ENCODE measurements around the gene VAC14.

Gene VAC14

DNA sequence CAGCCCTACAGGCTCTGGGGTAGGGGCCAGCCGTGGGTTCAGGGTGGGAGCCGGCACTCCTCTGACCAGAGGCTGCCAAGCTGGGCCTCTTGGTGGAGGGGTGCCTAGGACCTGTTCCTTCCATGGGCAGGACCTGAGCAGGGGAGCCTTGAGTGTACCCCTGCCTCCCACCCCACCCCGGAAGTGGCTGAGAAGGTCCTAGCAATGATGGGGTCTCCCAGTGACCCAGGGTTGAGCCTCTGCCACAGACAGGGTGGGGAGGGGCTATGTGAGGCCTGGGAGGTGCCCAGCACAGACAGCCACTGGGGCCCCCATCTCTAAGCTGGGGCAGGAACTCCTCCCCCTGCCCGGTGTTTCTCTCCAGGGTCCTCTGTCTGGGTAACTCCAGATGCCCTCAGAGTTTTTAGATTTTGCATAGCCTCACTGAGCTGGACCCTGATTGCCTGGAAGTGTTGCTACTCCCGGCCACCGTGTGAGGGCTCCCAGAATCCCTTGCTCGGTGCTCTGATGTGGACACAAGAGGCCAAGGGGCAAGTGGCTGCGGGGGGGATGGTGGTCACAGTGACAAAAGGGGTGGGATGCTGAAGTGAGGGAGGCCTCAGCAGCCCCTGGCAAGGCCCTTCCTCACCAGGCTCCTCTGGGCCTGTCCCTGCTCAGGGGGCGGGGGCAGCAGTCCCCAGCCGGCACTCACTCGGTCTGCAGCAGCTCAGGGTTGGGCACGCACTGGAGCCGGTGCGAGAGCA is 108.7 kb downstream of the VAC14 start:
- no peak for DNase-seq (ENCODE audit: low read depth)

DNA sequence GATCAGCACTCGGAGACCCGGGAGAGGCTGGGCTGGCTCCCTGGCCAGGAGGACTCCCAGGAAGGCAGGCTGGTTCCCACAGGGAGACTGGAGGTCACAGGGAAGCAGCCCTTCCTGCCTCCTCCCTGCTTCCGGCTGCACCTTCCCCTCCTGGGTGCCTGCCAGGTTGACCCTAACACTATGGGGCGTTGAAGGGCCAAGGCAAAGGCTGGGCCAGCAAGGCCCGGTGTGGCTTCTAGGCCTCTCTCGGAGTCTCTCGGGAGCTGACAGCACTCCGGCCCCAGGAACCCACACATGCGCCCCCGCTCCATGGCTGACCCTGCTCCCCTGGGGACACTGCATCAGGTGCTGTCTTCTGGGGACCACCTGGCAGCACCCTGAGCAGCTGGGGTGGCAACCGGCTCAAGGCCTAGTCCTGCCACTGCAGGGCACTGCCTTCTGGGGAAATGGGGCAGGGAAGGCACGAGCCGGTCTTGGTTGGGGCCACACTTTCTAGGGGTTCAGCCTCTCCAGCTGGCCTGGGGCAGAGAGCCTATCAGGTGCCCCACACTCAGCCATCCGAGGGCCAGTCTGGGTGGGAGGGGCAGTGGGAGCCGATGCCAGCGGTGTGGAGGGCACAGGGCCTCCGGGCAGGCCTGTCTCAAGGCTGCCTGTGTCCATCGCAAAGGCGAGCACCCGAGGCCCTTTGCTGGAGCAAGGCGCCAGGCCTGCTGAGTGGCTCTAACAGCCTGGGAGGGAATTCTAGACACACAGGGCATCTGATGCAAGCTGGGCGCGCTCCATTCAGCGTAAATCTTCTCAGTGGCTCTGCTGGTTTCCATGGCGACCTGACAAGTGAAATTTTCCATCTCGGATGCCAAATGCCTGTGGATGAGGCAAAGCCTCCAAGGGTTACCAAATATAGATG is 109.5 kb downstream of the VAC14 start:
- DNase-seq (ENCODE audit: low read depth) = no peak

DNA sequence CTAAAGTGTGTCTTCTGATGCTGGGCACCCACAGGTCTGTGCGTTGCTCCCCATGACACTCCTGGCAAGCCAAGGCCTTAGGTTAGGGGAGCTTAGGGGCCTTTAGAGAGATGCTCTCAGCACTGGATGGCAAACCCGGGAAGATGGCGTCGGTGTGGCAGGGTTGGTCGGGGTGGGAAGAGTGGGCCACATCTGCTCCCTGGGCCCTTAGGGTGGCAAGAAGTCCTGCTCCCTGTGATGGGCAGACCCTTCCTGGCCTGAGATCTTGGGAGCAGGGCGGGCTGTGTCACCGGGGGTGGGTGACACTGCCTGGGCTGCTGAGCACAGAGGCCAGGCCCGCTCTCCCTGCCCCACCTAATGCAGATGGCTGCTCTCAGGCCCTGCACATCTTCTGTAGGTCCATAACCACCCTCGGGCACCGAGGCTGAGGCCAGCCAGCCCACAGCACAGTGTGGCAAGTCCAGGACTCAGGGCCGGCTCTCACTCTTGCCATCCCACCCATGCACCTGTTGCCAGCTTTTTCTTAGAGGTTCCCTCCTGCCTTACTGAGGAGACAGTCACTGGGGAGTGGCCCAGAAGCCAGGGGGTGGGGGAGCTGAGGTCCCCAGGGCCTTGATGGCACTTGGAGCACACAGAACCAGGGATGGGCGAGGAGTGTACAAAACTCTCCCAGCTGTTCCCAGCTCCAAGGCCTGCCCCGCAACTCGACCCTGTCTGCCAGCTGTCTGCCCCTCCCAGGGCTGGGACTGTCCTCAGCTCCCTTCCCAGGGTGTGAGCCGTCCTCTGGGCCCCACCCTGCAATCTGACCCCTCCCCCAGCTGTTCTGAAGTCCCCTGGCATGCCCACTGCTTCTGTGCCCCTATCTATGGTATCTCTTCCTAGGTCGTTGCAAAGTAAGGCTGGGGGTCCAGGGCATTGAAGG is 110.7 kb downstream of the VAC14 start:
- DNase-seq (ENCODE audit: low read depth) = no peak

DNA sequence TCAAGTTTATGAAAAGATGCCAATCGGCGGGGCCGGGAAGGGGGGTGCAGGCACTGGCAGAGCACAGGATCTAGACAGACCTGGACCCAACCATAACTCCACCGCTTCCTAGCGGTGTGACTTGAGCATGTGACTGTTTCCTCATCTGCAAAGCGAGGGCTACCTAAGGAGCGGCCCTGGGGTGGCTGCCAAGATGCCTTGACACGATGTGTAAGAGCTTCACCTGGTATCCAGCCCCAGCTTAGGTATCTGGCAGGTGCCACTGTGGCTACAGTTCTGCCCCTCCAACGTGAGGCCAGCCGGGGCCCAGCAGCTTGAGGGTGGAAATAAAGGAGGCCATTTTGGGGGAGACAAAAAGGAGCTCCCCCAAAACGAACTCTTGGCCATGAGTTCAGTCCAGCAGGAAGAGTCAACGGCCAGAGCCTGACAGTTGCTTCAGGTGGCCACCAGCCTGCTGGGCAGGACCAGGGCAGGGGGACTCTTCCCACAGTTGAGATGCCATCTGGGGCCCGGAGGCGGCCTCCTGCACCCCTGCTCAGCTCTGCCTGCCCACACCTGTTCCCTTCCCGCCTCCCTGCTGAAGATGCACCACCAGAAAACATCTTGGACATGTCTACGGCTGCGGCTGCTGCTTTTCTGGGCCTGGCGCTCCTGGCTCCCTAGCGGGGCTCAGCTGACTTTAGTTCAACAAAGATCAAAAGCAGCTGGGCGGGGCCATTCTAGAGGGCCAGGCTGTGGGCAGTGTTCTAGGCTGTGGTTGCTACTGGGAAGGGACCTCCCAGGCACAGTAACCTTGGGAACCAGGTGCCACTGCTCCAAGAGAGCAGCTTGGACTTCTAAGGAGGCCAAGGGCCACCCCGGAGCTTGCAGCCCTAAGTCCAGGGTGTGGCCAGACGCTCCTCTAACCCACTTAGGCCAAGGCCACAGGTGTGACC is 111.7 kb downstream of the VAC14 start:
- DNase-seq (ENCODE audit: low read depth) = no peak

DNA sequence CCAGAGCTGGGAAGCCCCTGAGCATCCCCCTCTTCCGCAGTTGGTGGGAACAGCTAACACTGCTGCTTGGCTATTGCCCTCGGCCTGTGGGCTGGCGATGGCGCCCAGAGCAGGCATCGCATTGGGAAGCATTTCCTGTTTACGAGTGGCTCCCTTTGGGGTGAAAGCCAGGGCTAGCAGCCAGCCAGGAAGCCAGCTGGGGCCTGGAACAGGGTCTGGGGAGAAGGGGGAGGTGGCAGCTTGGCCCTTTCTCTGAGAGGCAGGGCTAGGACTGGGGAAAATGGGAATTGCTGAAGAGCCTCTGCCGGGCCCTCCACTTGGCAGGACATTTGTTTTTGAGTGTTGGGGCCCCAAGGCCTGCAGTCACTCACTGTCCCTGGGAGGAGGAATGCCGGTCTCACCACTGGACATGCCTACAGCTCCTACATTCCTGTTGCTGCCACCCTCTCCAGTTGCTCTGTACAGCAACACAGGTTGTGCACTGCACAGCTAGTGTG is 112.7 kb downstream of the VAC14 start:
- DNase-seq (ENCODE audit: low read depth) = no peak

- DNase-seq (ENCODE audit: low read depth) = no peak
Observed at GRCh38 chr16:70687671-70688245, 113.2 kb downstream of the VAC14 start.

DNA sequence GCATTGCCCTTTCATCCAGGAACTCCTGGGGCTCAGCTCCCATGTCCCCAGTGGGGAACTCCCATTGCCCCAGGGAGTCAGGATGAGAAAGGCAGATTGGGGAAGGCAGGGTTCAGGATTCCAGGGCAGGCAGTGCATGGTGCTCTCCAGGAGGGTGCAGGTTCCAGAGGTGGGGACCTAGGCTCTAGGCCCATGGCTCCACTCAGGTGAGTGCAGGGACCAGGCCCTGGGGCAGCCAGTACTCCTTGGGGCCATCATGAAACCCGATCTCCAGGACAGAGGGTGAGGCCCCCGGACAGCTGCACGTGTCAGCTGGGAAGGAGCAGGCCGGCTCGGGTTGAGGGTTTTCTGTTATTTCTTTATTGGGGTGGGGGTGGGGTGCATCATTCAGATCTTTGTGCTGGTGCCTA is 113.9 kb downstream of the VAC14 start:
- no peak for DNase-seq (ENCODE audit: low read depth)

DNA sequence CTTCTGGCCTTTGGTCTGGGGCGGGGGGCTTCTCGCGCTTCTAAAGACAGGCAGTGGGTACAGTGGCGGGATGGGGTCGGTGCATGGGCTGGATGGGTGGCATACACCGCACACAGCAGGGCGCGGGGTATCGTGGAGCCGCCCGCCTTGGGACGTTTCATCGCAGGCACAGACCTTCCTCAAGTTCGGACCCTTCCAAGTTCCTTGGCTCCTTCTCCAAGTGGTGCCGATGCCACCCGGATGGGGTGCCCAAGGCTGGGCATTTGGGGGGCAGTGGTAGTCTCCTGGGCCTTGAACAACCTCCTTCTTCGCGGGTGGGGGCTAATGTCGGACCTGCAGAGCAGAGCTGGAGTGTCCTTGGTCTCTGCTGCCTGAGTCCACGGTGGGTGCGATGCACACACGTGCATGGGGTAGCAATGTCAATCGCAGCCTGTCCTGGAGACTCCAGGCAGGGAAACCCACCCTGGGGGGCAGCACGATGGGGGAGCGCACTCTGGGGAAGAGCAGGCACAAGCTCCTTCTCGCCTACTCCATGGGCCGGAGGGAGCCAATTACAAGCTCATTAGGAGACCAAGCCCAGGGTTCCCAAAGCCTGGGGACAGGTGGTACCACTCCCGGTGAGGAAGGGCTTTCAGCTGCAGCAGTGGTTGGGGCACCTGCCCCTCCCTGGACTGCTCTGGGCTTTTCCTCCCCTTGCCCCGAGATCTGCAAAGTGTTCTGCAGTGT is 114.4 kb downstream of the VAC14 start:
- DNase-seq (ENCODE audit: low read depth) = no peak

DNA sequence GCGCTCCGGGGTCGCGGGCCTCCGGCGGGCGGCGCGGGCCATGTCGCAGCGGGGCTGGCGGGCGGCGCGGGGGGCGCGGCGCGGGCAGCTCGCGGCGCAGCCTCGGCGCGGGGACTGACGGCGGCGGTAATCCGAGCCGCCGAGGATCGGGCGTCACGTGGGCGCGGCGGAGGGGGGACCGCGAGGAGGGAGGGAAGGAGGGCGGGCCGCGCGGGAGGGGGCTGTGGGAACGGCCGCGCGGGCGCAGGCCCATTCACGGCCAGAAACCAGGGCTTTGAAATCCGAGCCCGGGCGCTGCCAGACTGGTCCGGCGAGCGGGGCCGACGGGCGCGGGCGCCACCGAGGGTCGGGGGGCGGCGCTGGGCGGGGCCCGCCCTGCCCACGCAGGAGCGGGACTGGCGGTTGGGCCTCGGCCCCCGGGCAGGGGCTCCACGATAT is 115.0 kb downstream of the VAC14 start, which contains the start of gene MTSS2:
MTSS2 (minus strand) TSS at position 116 of the 438 bp plus-strand sequence. CDS start 262 bp downstream, outside the sequence.
- DNase-seq (ENCODE audit: low read depth) = no peak

- DNase-seq (ENCODE audit: low read depth) = no peak
Observed at GRCh38 chr16:70685061-70685937, 115.7 kb downstream of the VAC14 start.

- no peak for DNase-seq (ENCODE audit: low read depth)
Observed at GRCh38 chr16:70684146-70685060, 116.6 kb downstream of the VAC14 start.

GRCh38 chr16:70683146-70683944 is 117.6 kb downstream of the VAC14 start:
- no peak for DNase-seq (ENCODE audit: low read depth)

DNA sequence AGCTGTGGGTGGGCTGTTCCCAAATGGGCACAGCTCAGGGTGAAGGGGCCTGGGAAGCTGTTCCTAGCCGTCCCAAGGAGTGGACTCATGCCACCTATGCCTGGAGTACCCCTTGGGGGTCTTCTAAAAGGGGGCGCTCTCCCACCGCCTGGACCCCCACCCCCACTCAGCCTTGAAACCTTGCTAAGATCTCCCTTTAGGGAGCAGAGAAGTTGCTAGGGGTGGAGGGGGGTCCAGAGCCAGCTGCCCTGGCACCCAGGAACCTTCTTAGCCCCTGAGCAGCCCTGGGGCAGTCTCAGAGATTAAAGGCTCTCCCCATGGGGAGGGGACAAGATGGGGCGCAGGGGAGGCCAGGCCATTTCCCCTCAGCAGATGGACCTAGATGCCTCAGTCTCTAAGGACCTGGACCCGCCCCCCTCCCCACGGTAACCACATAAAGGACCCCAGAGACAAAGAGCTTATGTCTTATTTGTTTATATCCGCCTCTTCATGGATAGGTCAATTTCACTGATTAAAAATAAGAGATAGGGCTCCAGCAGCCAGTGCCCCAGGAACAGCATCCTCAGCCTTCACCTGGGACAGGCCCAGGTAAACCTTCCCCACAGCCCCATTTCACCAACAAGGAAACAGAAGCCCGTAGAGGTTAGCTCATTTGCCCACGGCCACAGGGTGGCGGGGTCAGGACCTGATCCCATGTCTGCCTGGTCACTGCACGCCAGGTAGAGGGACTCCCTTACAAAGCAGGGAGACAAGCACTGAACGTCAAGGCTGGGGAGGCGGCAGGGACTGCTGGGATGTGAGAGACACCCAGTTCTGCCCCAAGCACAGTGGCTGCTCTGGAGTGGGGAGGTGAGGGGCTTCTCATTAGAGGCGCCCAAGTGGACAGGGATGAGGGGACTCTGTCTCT is 118.5 kb downstream of the VAC14 start:
- no peak for DNase-seq (ENCODE audit: low read depth)

DNA sequence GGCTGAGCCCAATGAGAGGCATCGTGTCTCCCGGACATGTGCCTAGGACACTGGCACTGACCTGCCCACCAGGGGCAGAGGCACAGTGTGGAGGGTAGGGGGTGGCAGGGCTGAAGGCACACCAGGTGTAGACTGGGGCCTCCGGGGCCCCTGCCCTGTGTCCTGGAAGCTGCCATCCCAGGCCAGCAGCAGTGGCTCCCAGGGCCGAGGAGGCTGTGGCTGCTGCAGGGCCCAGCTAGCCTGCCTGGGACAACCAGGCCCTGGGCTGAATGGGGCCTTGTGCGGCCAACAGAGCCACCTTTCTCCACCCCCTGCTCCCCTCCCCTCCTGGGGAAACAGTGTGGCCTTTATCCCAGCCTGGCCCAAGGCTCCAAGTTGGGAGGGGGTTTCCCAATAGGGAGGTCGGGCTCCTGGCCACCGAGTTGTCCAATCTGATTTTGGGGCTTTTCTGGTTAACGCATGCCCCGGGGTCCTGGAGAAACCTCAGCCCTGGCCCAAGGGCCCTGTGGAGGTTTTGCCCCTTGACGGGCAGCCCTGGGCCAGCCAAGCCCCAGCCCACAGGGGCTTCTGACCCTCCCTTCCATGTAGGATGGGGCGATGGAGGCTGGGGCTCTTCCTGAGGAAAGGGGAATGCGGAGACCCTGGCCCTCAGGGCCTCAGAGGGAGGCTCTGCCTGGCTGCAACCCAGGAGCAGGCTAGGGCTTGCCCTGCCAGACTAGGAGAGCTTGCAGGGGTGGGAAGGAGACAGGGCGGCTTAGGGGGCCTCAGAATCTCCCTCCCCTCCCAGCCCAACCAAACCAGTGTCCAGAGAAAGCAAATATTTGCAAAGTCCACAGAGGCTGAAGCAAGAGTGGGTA is 119.3 kb downstream of the VAC14 start:
- no peak for DNase-seq (ENCODE audit: low read depth)

All from stimulated activated CD8-positive, alpha-beta memory T cell treated with anti-CD3 and anti-CD28 coated beads, Interleukin-12 subunit alpha, Interleukin-12 subunit beta, amount 100 ng/mL, for 1 hour (primary cell).